T1000 (cell line): ENCODE results near the gene MS4A4E.
"Not testable (repeated sequence)": the region's sequence is repeated elsewhere in the genome, so short reads cannot be mapped to it uniquely, and the experiment has no call there.

Experiments used
- DNase-seq: peaks from one replicate; lab custom pipeline; 2025; ENCODE audit warnings: mixed read lengths; lab: John Stamatoyannopoulos, UW

The MS4A4E gene

GRCh38 chr11:60221692-60222091 lies 21.2 kb downstream of the MS4A4E start:
- DNase-seq: no peak

- no peak for DNase-seq
These were observed 21.8 kb downstream of the MS4A4E start for GRCh38 chr11:60221181-60221580.

- DNase-seq: no peak
These were observed 28.6 kb downstream of the MS4A4E start for GRCh38 chr11:60214386-60214785.

- DNase-seq: no peak
These were observed 31.7 kb downstream of the MS4A4E start for GRCh38 chr11:60211206-60211605.

- DNase-seq: no peak
These were observed 33.0 kb downstream of the MS4A4E start for GRCh38 chr11:60209977-60210376.

GRCh38 chr11:60208951-60209350 lies 34.0 kb downstream of the MS4A4E start:
- DNase-seq: no peak

GRCh38 chr11:60208146-60208895 lies 34.6 kb downstream of the MS4A4E start:
- no peak for DNase-seq

- no peak for DNase-seq
These were observed 36.3 kb downstream of the MS4A4E start for GRCh38 chr11:60206616-60207015.

GRCh38 chr11:60204922-60205321 lies 38.0 kb downstream of the MS4A4E start:
- DNase-seq: no peak

GRCh38 chr11:60201334-60201733 lies 41.6 kb downstream of the MS4A4E start:
- not testable (repeated sequence) for DNase-seq

GRCh38 chr11:60197442-60197841 lies 45.5 kb downstream of the MS4A4E start:
- DNase-seq: no peak

GRCh38 chr11:60195923-60196368 lies 47.0 kb downstream of the MS4A4E start:
- DNase-seq: no peak

GRCh38 chr11:60194511-60194910 lies 48.4 kb downstream of the MS4A4E start:
- DNase-seq: no peak

GRCh38 chr11:60193687-60194433 lies 49.1 kb downstream of the MS4A4E start:
- DNase-seq: no peak

GRCh38 chr11:60192564-60192963 lies 50.4 kb downstream of the MS4A4E start:
- DNase-seq: not testable (repeated sequence)

GRCh38 chr11:60188481-60188880 lies 54.5 kb downstream of the MS4A4E start:
- not testable (repeated sequence) for DNase-seq

GRCh38 chr11:60186128-60186527 lies 56.8 kb downstream of the MS4A4E start:
- not testable (repeated sequence) for DNase-seq

GRCh38 chr11:60185512-60185827 lies 57.5 kb downstream of the MS4A4E start:
- not testable (repeated sequence) for DNase-seq

- DNase-seq: no peak
These were observed 58.0 kb downstream of the MS4A4E start for GRCh38 chr11:60184824-60185511.

- DNase-seq: no peak
These were observed 59.2 kb downstream of the MS4A4E start for GRCh38 chr11:60183591-60184205.

GRCh38 chr11:60182541-60183330 lies 60.2 kb downstream of the MS4A4E start, which contains the start of gene MS4A6A:
MS4A6A (minus strand) TSS chr11:60183083; CDS start chr11:60181727, 1,356 bp downstream.
- no peak for DNase-seq
